ENCODE data around the gene CNPY3.
A peak's percentile ranks its signal among the peaks of the same experiment; 100 is the strongest.

CNPY3 gene

DNA sequence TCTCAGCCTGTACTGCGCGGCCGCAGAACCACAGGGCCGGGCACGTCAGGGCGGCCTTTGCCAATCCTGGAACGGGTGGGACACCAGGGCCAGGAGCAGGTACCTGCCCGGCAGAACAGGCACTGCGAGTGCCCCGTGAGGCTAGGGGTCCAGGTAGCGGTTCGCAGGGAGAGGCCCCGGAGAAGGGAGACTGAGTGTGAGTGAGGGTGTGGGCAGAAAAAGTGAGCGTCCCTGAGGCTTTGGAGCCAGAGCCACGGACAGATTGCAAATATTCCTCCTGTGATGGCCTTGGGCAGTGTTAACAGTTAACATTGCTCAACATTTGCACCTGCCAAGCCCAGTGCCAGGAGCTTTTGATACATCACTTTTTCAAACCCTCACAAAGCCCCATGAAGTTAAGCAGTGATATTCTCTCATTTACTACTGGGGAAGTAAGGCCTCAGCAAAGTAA, 31.8 kb downstream of the CNPY3 start:
- no peak for DNase-seq (ENCODE audit: low read depth)
- TF ChIP-seq, protein P1, sequence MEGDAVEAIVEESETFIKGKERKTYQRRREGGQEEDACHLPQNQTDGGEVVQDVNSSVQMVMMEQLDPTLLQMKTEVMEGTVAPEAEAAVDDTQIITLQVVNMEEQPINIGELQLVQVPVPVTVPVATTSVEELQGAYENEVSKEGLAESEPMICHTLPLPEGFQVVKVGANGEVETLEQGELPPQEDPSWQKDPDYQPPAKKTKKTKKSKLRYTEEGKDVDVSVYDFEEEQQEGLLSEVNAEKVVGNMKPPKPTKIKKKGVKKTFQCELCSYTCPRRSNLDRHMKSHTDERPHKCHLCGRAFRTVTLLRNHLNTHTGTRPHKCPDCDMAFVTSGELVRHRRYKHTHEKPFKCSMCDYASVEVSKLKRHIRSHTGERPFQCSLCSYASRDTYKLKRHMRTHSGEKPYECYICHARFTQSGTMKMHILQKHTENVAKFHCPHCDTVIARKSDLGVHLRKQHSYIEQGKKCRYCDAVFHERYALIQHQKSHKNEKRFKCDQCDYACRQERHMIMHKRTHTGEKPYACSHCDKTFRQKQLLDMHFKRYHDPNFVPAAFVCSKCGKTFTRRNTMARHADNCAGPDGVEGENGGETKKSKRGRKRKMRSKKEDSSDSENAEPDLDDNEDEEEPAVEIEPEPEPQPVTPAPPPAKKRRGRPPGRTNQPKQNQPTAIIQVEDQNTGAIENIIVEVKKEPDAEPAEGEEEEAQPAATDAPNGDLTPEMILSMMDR (conservative IDR thresholded peaks at IDR 0.05; ENCODE audit: control insufficient read depth, insufficient read depth, low read depth, low read length): no peak
- peak overlapping the region; percentile 45 for H3K4me3 ChIP-seq (ENCODE audit: control insufficient read depth, low read depth, low read length)

- TF ChIP-seq, protein P1 (conservative IDR thresholded peaks at IDR 0.05; ENCODE audit: control insufficient read depth, insufficient read depth, low read depth, low read length): no peak
- DNase-seq (ENCODE audit: low read depth): no peak
- H3K4me3 ChIP-seq (ENCODE audit: control insufficient read depth, low read depth, low read length): no peak overlapping the region
Measured at GRCh38 chr6:42962096-42962495, 32.8 kb downstream of the CNPY3 start.

DNA sequence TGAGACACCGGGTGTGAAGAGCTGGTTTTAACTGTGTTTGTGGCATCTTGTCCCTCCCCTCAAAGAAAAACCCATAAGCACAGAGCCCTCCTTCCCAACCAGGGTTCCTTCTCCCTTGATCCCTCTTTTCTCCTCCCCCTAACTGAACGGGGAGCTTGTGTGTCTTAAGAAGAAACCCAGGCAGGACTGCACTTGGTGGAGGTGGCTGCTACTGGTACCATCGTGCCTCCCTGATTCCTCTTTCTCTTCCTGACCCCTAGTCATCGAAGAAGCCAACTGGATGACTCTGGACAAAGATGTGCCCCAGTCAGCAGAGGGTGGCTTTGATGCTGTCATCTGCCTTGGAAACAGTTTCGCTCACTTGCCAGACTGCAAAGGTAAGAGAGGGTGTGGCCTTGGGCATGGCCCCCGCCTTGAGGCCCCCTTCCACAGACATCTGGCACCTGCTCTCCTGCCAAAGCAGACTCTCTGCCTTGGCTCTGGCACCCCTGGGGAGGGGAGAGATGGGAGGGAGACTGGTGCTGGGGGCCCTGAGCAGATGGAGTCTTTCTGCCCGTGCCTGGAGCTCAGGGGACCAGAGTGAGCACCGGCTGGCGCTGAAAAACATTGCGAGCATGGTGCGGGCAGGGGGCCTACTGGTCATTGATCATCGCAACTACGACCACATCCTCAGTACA, 33.4 kb downstream of the CNPY3 start:
- H3K4me3 ChIP-seq (ENCODE audit: control insufficient read depth, low read depth, low read length): no peak overlapping the region
- no peak for DNase-seq (ENCODE audit: low read depth)
- TF ChIP-seq, protein P1 (conservative IDR thresholded peaks at IDR 0.05; ENCODE audit: control insufficient read depth, insufficient read depth, low read depth, low read length): no peak

DNA sequence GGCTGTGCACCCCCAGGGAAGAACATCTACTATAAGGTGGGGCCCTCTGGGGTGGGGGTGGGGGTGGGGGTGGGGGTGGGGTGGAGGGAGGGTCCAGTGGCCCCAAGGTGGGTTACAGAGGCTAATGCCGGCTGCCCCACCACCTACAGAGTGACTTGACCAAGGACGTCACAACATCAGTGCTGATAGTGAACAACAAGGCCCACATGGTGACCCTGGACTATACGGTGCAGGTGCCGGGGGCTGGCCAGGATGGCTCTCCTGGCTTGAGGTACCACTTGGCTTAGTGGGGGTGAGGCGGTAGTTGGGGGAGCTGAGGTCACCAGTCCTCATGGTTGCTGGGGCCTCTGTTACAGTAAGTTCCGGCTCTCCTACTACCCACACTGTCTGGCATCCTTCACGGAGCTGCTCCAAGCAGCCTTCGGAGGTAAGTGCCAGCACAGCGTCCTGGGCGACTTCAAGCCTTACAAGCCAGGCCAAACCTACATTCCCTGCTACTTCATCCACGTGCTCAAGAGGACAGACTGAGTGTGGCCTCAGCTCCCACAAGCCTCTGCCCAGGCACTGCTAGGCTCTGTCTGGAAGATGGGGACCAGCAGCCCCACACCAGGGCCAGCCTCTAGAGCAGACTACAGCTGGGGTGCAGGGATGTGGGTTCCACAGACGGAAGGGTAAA, 34.0 kb downstream of the CNPY3 start:
- no peak for DNase-seq (ENCODE audit: low read depth)

DNA sequence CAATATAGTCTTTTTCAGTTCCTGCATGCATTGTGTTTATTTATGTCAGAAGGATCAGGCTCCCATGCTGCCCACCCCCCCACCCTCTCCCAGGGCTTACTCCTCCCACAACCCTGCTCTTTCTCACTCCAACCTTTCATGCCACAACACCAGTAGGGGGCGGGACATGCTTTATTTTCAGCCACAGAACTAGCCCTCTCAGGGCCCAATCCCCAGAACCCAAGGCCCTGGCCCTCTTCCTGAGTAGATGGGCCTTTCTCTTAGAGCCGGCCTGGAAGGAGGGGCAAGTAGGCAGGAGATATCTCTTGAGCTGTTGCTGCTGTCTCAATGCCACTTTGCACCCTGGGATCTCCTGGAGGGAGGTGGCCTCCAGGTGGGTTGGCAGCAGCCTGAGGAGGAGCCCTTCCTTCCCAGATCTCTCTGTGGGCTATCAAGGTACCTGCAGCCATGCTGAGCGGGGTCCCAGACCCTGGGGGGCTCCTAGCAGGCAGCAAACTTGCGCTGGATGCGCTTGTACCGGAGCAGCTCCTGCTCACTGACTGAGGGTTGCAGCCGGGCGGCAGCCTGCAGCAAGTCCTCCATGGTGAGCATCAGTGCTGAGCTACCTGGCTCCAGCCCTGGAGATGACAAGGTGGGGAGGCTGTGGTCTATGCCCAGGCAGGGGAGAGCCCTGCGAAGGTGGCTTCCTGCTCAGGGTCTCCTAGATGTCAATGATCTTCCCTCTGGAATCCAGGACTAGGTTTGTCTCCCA, 34.8 kb downstream of the CNPY3 start:
- DNase-seq (ENCODE audit: low read depth): peak; percentile 61
- TF ChIP-seq, protein P1 (conservative IDR thresholded peaks at IDR 0.05; ENCODE audit: control insufficient read depth, insufficient read depth, low read depth, low read length): peak; percentile 28
- no peak overlapping the region for H3K4me3 ChIP-seq (ENCODE audit: control insufficient read depth, low read depth, low read length)

More for the DNA sequence above, 34.0 kb downstream of the CNPY3 start:
- H3K4me3 ChIP-seq (ENCODE audit: control insufficient read depth, low read depth, low read length): no peak overlapping the region
- TF ChIP-seq, protein P1 (conservative IDR thresholded peaks at IDR 0.05; ENCODE audit: control insufficient read depth, insufficient read depth, low read depth, low read length): no peak

GRCh38 chr6:42966571-42966970, 37.3 kb downstream of the CNPY3 start:
- TF ChIP-seq, protein P1 (conservative IDR thresholded peaks at IDR 0.05; ENCODE audit: control insufficient read depth, insufficient read depth, low read depth, low read length): no peak
- no peak for DNase-seq (ENCODE audit: low read depth)
- no peak overlapping the region for H3K4me3 ChIP-seq (ENCODE audit: control insufficient read depth, low read depth, low read length)

All from fibroblast of mammary gland (primary cell).